ENCODE data around the gene NID1. TPM values are rescaled to one million over a fixed set of nuclear protein-coding genes. Genes with fewer than 3 reads are reported as not detected.
A peak's percentile ranks its signal among the peaks of the same experiment; 100 is the strongest.

The NID1 gene
- total and polyA plus RNA-seq, 9 of the 15 experiments (the other 6 are each of a cell fraction or from before 2014, with no cell fraction given): 0.22 TPM; not detected in 8

DNA sequence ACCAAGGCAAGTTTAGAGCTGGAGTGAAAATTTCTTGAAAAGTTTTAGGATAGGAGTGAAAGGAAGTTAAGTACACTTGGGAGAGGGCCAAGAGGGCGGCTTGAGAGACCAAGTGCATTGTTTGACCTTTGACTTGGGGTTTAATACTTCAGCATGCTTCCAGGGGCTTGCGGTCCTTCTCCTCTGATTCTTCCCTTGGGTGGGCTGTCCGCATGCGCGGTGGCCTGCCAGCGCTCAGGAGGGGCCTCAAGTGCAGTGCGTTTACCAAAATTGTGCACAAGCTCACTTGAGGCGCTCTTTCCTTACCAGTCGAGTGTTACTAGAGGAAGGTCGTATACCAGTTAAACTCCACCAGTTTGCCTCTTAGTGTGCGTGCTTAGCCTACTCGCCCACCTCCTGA is 106.9 kb downstream of the NID1 start:
- no peak overlapping the region for H2AFZ ChIP-seq (ENCODE audit: low read depth, low read length)
- 7% methylated on average over 12 of the region's 12 CpGs for WGBS (ENCODE audit: insufficient coverage, low coverage, missing lambda C conversion rate)
- no peak overlapping the region for H3K27ac ChIP-seq (ENCODE audit: extremely low read depth, low read depth, low read length)
- no peak for ATAC-seq
- no peaks in the 10 kb centered on the region; the same call in 1 of the 2 replicates for H4K20me1 ChIP-seq (replicated peaks; ENCODE audit: control insufficient read depth, insufficient read depth, low read length)
- H3K9me3 ChIP-seq (replicated peaks; ENCODE audit: control insufficient read depth, insufficient read depth, low read depth, low read length): no peaks in the 10 kb centered on the region
- H3K4me3 ChIP-seq: no peak overlapping the region
- POLR2A ChIA-PET: no interaction called here
- in situ Hi-C loops (cut with MboI): no loop called here
- FAIRE-seq: no peak
- H3K79me2 ChIP-seq (ENCODE audit: control insufficient read depth, insufficient read depth, low read length): no peaks in the 10 kb centered on the region
- H3K4me2 ChIP-seq (ENCODE audit: insufficient read depth, low read length): no peak overlapping the region
- CTCF ChIA-PET (ENCODE audit: low intra/inter-chr PET ratio): no interaction called here
- DNase-seq (ENCODE audit: extremely low read depth in 1 of 4, low spot score in 3 of 4): no peak
- no peak overlapping the region for H3K9ac ChIP-seq (ENCODE audit: insufficient read depth in 1 of 2, low read depth in 2 of 2, low read length in 2 of 2)
- peaks cover 6 to 17% of the 10 kb centered on the region in 2 experiments; a peak in 3 of 5 replicates for H3K27me3 ChIP-seq (ENCODE audit: control insufficient read depth in 2 of 2, insufficient read depth in 2 of 2, low read length in 2 of 2)
- peak; percentile 29 to 33; a peak in 2 of 4 replicates for TF ChIP-seq NRF1 (conservative IDR thresholded peaks at IDR 0.05 in 1 of 2, IDR thresholded peaks at IDR 0.05 in 1 of 2)
- TF ChIP-seq NR1H2 (CRISPR knock-in tag; IDR thresholded peaks at IDR 0.05): no peak
- TF ChIP-seq CXXC5 (CRISPR knock-in tag; IDR thresholded peaks at IDR 0.05): no peak
- no peaks in the 10 kb centered on the region for H3K9me1 ChIP-seq (ENCODE audit: control insufficient read depth, insufficient read depth, low read length)
- intact Hi-C loops (cut with micrococcal nuclease): no loop called here
- no peaks in the 10 kb centered on the region for H3K36me3 ChIP-seq (ENCODE audit: control insufficient read depth, insufficient read depth, low read length)
- no peaks in the 10 kb centered on the region for H3K4me1 ChIP-seq (replicated peaks in 1 of 2; ENCODE audit: control insufficient read depth in 2 of 2, insufficient read depth in 2 of 2, low read length in 2 of 2)
- no TSS peak for BruUV-seq (replicated peaks)

GRCh38 chr1:235955777-235956176 is 109.1 kb downstream of the NID1 start:
- Histone ChIP-seq H2AFZ (ENCODE audit: low read depth, low read length) (no peak overlapping the region), H3K4me1 (replicated peaks in 1 of 2; ENCODE audit: control insufficient read depth in 2 of 2, insufficient read depth in 2 of 2, low read length in 2 of 2) (no peaks in the 10 kb centered on the region), H3K36me3 (ENCODE audit: control insufficient read depth, insufficient read depth, low read length) (no peaks in the 10 kb centered on the region), H3K27me3 (ENCODE audit: control insufficient read depth in 2 of 2, insufficient read depth in 2 of 2, low read length in 2 of 2) (peaks cover 9 to 26% of the 10 kb centered on the region in 2 experiments; a peak in 4 of 5 replicates), H4K20me1 (replicated peaks; ENCODE audit: control insufficient read depth, insufficient read depth, low read length) (no peaks in the 10 kb centered on the region; the same call in 1 of the 2 replicates), H3K9ac (ENCODE audit: insufficient read depth in 1 of 2, low read depth in 2 of 2, low read length in 2 of 2) (no peak overlapping the region), H3K9me3 (replicated peaks; ENCODE audit: control insufficient read depth, insufficient read depth, low read depth, low read length) (no peaks in the 10 kb centered on the region), H3K9me1 (ENCODE audit: control insufficient read depth, insufficient read depth, low read length) (no peaks in the 10 kb centered on the region), H3K4me3 (no peak overlapping the region), H3K27ac (ENCODE audit: extremely low read depth, low read depth, low read length) (no peak overlapping the region), H3K79me2 (ENCODE audit: control insufficient read depth, insufficient read depth, low read length) (no peaks in the 10 kb centered on the region), H3K4me2 (ENCODE audit: insufficient read depth, low read length) (no peak overlapping the region)
- intact Hi-C loops (cut with micrococcal nuclease): no loop called here
- POLR2A ChIA-PET: no interaction called here
- CTCF ChIA-PET (ENCODE audit: low intra/inter-chr PET ratio): no interaction called here
- DNase-seq (ENCODE audit: extremely low read depth in 1 of 4, low spot score in 3 of 4) (no peak), ATAC-seq (no peak), FAIRE-seq (no peak)
- 0% methylated on average over 4 of the region's 4 CpGs for WGBS (ENCODE audit: insufficient coverage, low coverage, missing lambda C conversion rate)
- in situ Hi-C loops (cut with MboI): no loop called here
- no TSS peak for BruUV-seq (replicated peaks)
- TF ChIP-seq ZNF316 (IDR thresholded peaks at IDR 0.05): no peak
- no peak for TF ChIP-seq MYNN (IDR thresholded peaks at IDR 0.05)
- TF ChIP-seq MYNN (CRISPR knock-in tag; IDR thresholded peaks at IDR 0.05): no peak
- no peak for TF ChIP-seq DPF2 (IDR thresholded peaks at IDR 0.05)
- no peak for TF ChIP-seq CXXC5 (CRISPR knock-in tag; IDR thresholded peaks at IDR 0.05)
- no peak for TF ChIP-seq ZNF384 (IDR thresholded peaks at IDR 0.05; ENCODE audit: low read depth, low read length)
- TF ChIP-seq HNRNPL (IDR thresholded peaks at IDR 0.05; ENCODE audit: low read depth, low read length): no peak
- TF ChIP-seq ESRRA (IDR thresholded peaks at IDR 0.05; ENCODE audit: borderline replicate concordance, low read depth): no peak
- no peak for TF ChIP-seq TBP (optimal IDR thresholded peaks at IDR 0.05; ENCODE audit: low read depth, low read length)
- no peak for TF ChIP-seq RHOXF2B (CRISPR knock-in tag; conservative IDR thresholded peaks at IDR 0.05)
- TF ChIP-seq ZBTB7A (IDR thresholded peaks at IDR 0.05; ENCODE audit: borderline replicate concordance, control insufficient read depth, low read depth, low read length): no peak
- TF ChIP-seq, protein P1, sequence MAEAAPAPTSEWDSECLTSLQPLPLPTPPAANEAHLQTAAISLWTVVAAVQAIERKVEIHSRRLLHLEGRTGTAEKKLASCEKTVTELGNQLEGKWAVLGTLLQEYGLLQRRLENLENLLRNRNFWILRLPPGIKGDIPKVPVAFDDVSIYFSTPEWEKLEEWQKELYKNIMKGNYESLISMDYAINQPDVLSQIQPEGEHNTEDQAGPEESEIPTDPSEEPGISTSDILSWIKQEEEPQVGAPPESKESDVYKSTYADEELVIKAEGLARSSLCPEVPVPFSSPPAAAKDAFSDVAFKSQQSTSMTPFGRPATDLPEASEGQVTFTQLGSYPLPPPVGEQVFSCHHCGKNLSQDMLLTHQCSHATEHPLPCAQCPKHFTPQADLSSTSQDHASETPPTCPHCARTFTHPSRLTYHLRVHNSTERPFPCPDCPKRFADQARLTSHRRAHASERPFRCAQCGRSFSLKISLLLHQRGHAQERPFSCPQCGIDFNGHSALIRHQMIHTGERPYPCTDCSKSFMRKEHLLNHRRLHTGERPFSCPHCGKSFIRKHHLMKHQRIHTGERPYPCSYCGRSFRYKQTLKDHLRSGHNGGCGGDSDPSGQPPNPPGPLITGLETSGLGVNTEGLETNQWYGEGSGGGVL (CRISPR knock-in tag; IDR thresholded peaks at IDR 0.05): no peak
- no peak for TF ChIP-seq ZNF24 (IDR thresholded peaks at IDR 0.05)
- no peak for TF ChIP-seq CHD2 (IDR thresholded peaks at IDR 0.05; ENCODE audit: low read depth, low read length)
- TF ChIP-seq SMARCB1 (IDR thresholded peaks at IDR 0.05; ENCODE audit: insufficient read length, low read depth): no peak
- TF ChIP-seq CREM (IDR thresholded peaks at IDR 0.05; ENCODE audit: low read depth): no peak

Measured in K562 (cell line).